ENCODE data around the gene STPG4.
"Not testable (repeated sequence)": the region's sequence is repeated elsewhere in the genome, so short reads cannot be mapped to it uniquely, and the experiment has no call there.

- TF ChIP-seq POLR2A (IDR thresholded peaks at IDR 0.05): not testable (repeated sequence)
- TF ChIP-seq, protein P1, sequence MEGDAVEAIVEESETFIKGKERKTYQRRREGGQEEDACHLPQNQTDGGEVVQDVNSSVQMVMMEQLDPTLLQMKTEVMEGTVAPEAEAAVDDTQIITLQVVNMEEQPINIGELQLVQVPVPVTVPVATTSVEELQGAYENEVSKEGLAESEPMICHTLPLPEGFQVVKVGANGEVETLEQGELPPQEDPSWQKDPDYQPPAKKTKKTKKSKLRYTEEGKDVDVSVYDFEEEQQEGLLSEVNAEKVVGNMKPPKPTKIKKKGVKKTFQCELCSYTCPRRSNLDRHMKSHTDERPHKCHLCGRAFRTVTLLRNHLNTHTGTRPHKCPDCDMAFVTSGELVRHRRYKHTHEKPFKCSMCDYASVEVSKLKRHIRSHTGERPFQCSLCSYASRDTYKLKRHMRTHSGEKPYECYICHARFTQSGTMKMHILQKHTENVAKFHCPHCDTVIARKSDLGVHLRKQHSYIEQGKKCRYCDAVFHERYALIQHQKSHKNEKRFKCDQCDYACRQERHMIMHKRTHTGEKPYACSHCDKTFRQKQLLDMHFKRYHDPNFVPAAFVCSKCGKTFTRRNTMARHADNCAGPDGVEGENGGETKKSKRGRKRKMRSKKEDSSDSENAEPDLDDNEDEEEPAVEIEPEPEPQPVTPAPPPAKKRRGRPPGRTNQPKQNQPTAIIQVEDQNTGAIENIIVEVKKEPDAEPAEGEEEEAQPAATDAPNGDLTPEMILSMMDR (IDR thresholded peaks at IDR 0.05): not testable (repeated sequence)
Observed at GRCh38 chr2:47106231-47106630, 48.9 kb downstream of the STPG4 start.
